Left ventricle myocardium inferior (tissue), 1 donor: Measurements from ENCODE around the gene TMEM92. TPM values are rescaled to one million over a fixed set of nuclear protein-coding genes. Genes with fewer than 3 reads are reported as not detected.
"Not testable (repeated sequence)": the region's sequence is repeated elsewhere in the genome, so short reads cannot be mapped to it uniquely, and the experiment has no call there.

Experiments used
- DNase-seq: peaks from one replicate; pipeline ENCODE4 v3.0.0-alpha.2; 2020
- H3K27ac ChIP-seq: fragments of 200-600 bp; replicated peaks from 2 replicates; pipeline ENCODE4 v1.8.0; 2021
- H3K27me3 ChIP-seq: fragments of 200-600 bp; 2 replicates; pipeline ENCODE4 v1.8.0; 2021; ENCODE audit warnings: low read depth
- H3K36me3 ChIP-seq: fragments of 200-600 bp; 2 replicates; pipeline ENCODE4 v1.8.0; 2021
- H3K4me1 ChIP-seq: fragments of 200-600 bp; 2 replicates; pipeline ENCODE4 v1.8.0; 2021
- H3K4me3 ChIP-seq: fragments of 200-600 bp; 2 replicates; pipeline ENCODE4 v1.8.0; 2021; ENCODE audit warnings: mild to moderate bottlenecking, moderate library complexity
- H3K9me3 ChIP-seq: fragments of 200-600 bp; replicated peaks from 2 replicates; pipeline ENCODE4 v1.8.0; 2021
- CTCF ChIP-seq: fragments of 200-600 bp; IDR thresholded peaks from 2 replicates; pipeline ENCODE4 v1.8.0; 2021; ENCODE audit warnings: antibody characterized with exemption, mild to moderate bottlenecking, borderline replicate concordance
- intact Hi-C: fragments of 100-400 bp; cut with micrococcal nuclease; formaldehyde crosslinking; loops from one replicate; pipeline ENCODE4 v1.11.0; 2022
- total RNA-seq: library from RNA; stranded (reverse); fragmentation: NEBNext Ultra II Directional; extraction: Animal tissue kit (Norgen Biotek cat#: 25700); gene quantifications from one replicate; pipeline ENCODE4 v1.2.1, GENCODE V29; 2021
- donor health status: DM: no; HTN: yes; CAD: no; lungs with severe emphysema.

The TMEM92 gene
- total RNA-seq, 1 donor from 2014 or later, result not detected

DNA sequence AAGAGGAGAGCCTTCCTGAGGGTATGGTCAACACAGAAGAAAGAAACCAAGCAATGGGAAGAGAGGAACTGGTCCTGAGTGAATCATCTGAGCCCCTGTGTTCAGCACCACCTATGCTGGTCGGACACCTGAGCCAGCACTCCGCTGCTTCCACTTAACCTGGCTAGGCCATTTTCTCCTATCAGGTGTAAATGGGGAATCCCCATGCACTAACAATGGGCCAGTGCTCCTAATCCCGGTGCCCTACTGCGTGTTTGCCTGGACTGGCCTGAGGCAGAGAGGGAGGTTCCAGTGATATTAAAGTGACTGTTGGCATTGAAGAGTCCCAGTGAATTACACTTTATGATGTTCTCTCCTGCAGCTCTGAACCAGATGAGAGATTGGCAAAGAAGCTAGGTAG lies 37.2 kb downstream of the TMEM92 start:
- DNase-seq, result no peak
- Histone ChIP-seq H3K9me3 (no peaks in the 10 kb centered on the region), H3K4me3 (no peak overlapping the region), H3K36me3 (no peaks in the 10 kb centered on the region), H3K4me1 (no peaks in the 10 kb centered on the region), H3K27ac (no peak overlapping the region), H3K27me3 (peaks cover 43% of the 10 kb centered on the region)
- intact Hi-C loops, result no loop called here
- no peak for TF ChIP-seq CTCF

GRCh38 chr17:50312308-50312707 lies 38.0 kb downstream of the TMEM92 start:
- no peak for DNase-seq
- no peaks in the 10 kb centered on the region for H3K36me3 ChIP-seq
- H3K4me1 ChIP-seq, result no peaks in the 10 kb centered on the region
- no peaks in the 10 kb centered on the region for H3K9me3 ChIP-seq
- no peak overlapping the region for H3K27ac ChIP-seq
- TF ChIP-seq CTCF, result no peak
- intact Hi-C loops, result no loop called here
- no peak overlapping the region for H3K4me3 ChIP-seq
- peaks cover 43% of the 10 kb centered on the region for H3K27me3 ChIP-seq

- no peak for TF ChIP-seq CTCF
- H3K4me3 ChIP-seq, result no peak overlapping the region
- H3K9me3 ChIP-seq, result no peaks in the 10 kb centered on the region
- no peaks in the 10 kb centered on the region for H3K4me1 ChIP-seq
- peaks cover 43% of the 10 kb centered on the region for H3K27me3 ChIP-seq
- no peak overlapping the region for H3K27ac ChIP-seq
- DNase-seq, result no peak
- intact Hi-C loops, result no loop called here
- no peaks in the 10 kb centered on the region for H3K36me3 ChIP-seq
Observed at GRCh38 chr17:50314456-50315011, 40.3 kb downstream of the TMEM92 start.

- Histone ChIP-seq H3K4me1 (no peaks in the 10 kb centered on the region), H3K4me3 (no peak overlapping the region), H3K27ac (no peak overlapping the region), H3K9me3 (no peaks in the 10 kb centered on the region), H3K27me3 (peaks cover 31% of the 10 kb centered on the region), H3K36me3 (no peaks in the 10 kb centered on the region)
- intact Hi-C loops, result no loop called here
- no peak for DNase-seq
- TF ChIP-seq CTCF, result no peak
Observed at GRCh38 chr17:50316016-50316587, 41.8 kb downstream of the TMEM92 start.

DNA sequence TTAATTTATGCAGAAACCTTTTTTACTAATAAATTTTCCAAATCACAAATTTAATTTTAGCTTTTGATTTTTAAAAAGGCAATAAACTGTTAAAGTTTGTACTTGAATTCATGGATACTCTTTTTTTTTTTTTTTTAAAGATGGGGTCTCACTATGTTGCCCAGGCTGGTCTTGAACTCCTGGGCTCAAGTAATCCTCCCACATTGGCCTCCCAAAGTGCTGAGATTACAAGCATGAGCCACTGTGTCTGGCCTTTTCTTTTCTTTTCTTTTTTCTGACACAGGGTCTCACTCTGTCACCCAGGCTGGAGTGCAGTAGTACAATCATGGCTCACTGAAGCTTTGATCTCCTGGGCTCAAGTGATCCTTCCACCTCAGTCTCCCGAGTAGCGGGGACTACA lies 42.4 kb downstream of the TMEM92 start:
- H3K27me3 ChIP-seq, result peaks cover 25% of the 10 kb centered on the region
- DNase-seq, H3K4me1 ChIP-seq, H3K36me3 ChIP-seq, H3K27ac ChIP-seq, H3K4me3 ChIP-seq, intact Hi-C loops, H3K9me3 ChIP-seq: not testable (repeated sequence)

- Histone ChIP-seq H3K9me3 (no peaks in the 10 kb centered on the region), H3K4me1 (no peaks in the 10 kb centered on the region), H3K27me3 (peaks cover 20% of the 10 kb centered on the region), H3K36me3 (no peaks in the 10 kb centered on the region), H3K27ac (no peak overlapping the region), H3K4me3 (no peak overlapping the region)
- intact Hi-C loops, result no loop called here
- DNase-seq, result no peak
- TF ChIP-seq CTCF, result no peak
Observed at GRCh38 chr17:50317121-50317520, 42.9 kb downstream of the TMEM92 start.
